Heart right ventricle (tissue), 16 donors: ENCODE results near the gene LHFPL3. TPM values are rescaled to one million over a fixed set of nuclear protein-coding genes. Genes with fewer than 3 reads are reported as not detected.

Experiments
- ATAC-seq, 8 donors: fragments of 200-7000 bp; cut with Tn5 transposase; one replicate each; pipeline ENCODE4 v1.9.1; 2020; ENCODE audit warnings: mild to moderate bottlenecking in 8 of 8, moderate library complexity in 8 of 8, moderate number of reproducible peaks in 1 of 8
- DNase-seq, 2 donors: peaks; one replicate each; pipeline ENCODE4 v3.0.0-alpha.2; 2020
- H3K27ac ChIP-seq, 10 donors: fragments of 200-600 bp; sonication (generic) in 2 of 10; one replicate each; pipeline versions ENCODE4 v1.5.0 to v1.8.0; 2020 to 2022; ENCODE audit warnings: mild to moderate bottlenecking in 3 of 10
- H3K27me3 ChIP-seq, 7 donors: fragments of 200-600 bp; one replicate each; pipeline ENCODE4 v1.8.0; 2021 to 2022; ENCODE audit warnings: mild to moderate bottlenecking in 2 of 7
- H3K36me3 ChIP-seq, 9 donors: fragments of 200-600 bp; sonication (generic) in 1 of 9; one replicate each; pipeline versions ENCODE4 v1.5.0 to v1.8.0; 2020 to 2022; ENCODE audit warnings: mild to moderate bottlenecking in 2 of 9
- H3K4me1 ChIP-seq, 9 donors: fragments of 200-600 bp; sonication (generic) in 1 of 9; one replicate each; pipeline versions ENCODE4 v1.5.0 to v1.8.0; 2020 to 2022; ENCODE audit warnings: mild to moderate bottlenecking in 4 of 9
- H3K4me3 ChIP-seq, 10 donors: fragments of 200-600 bp; sonication (generic) in 2 of 10; one replicate each; pipeline versions ENCODE4 v1.5.0 to v1.8.0; 2020 to 2022; ENCODE audit warnings: mild to moderate bottlenecking in 7 of 10, moderate library complexity in 2 of 10
- H3K9me3 ChIP-seq, 11 donors: fragments of 200-600 bp in 10 of 11; sonication (generic) in 2 of 11; one replicate each; pipeline versions ENCODE4 v1.5.0 to v1.8.0; 2013 to 2022; ENCODE audit warnings: mild to moderate bottlenecking in 2 of 11, control low read depth in 1 of 11, moderate library complexity in 1 of 11
- WGBS, 2 donors: extraction: QIAGEN DNeasy Blood & Tissue Kit; methylation state at CpG; one replicate each; pipeline ENCODE4 v1.1.7; 2013; ENCODE audit warnings: inconsistent platforms in 1 of 2; 5-methylcytosine and 5-hydroxymethylcytosine counted together
- intact Hi-C, 10 donors: fragments of 100-400 bp; cut with DNase I; formaldehyde crosslinking; loops; one replicate each; pipeline versions ENCODE4 v1.11.1 to v1.14.2; 2022
- polyA plus RNA-seq, 2 donors: library from polyadenylated mRNA; stranded (reverse); fragments of 200-250 nt; gene quantifications; one replicate each; pipeline ENCODE4 v1.2.3, GENCODE V29; 2013
- total RNA-seq, 10 donors: library from RNA; stranded (reverse); fragmentation: NEBNext Ultra II Directional in 3 of 10; extraction: Animal tissue kit (Norgen Biotek cat#: 25700) in 3 of 10; gene quantifications; one replicate each; pipeline versions ENCODE4 v1.2.1 to v1.2.4, GENCODE V29; 2021 to 2023
- TF ChIP-seq, protein P1 (sequence below), 9 donors: fragments of 200-600 bp; sonication (generic) in 2 of 9; IDR thresholded peaks; one replicate each; pipeline versions ENCODE4 v1.5.0 to v1.8.0; 2021 to 2022; ENCODE audit warnings: antibody characterized with exemption in 9 of 9, mild to moderate bottlenecking in 5 of 9, moderate library complexity in 1 of 9
- donor health status: Arrhythmogenic right ventricular cardiomyopathy.
- donor health status: ischemic (EF 13 %, LVEDD 7.1; RV severe dilation, severe dysfunction).
- donor health status: healthy with polysubstance abuse.
- donor health status: DM: no; HTN: yes; CAD: no.
- donor health status: DM: no; HTN: no; CAD: no.
- donor health status: ischemic (EF 25% LVEDD 6.9; RV normal size, moderate dysfunction).
- donor health status: ischemic (EF 25% LVEDD 5.7; RV mildly dilated, moderate dysfunction).
- donor health status: healthy.
- donor health status: DM: yes; HTN: yes; CAD: no.
- donor health status: Ischemic cardiomyopathy.
- donor health status: ischemic (EF 35%, LVEDD 5.7; RV mildly dilated, moderate dysfunction).
- donor health status: nonischemic (EF 11% LVEDD 7.7; RV severe dilation, severe dysfunction).
- donor health status: DM: yes; HTN: yes; CAD: no.
- donor health status: PGD.
- donor health status: ischemic (EF 29% LVEDD 5.4; RV normal size, mild dysfunction).
- donor health status: nonischemic (EF 23%, LVEDD 6.1; RV moderate dilation, normal function).

Gene LHFPL3
- total and polyA plus RNA-seq, 12 donors, result not detected

DNA sequence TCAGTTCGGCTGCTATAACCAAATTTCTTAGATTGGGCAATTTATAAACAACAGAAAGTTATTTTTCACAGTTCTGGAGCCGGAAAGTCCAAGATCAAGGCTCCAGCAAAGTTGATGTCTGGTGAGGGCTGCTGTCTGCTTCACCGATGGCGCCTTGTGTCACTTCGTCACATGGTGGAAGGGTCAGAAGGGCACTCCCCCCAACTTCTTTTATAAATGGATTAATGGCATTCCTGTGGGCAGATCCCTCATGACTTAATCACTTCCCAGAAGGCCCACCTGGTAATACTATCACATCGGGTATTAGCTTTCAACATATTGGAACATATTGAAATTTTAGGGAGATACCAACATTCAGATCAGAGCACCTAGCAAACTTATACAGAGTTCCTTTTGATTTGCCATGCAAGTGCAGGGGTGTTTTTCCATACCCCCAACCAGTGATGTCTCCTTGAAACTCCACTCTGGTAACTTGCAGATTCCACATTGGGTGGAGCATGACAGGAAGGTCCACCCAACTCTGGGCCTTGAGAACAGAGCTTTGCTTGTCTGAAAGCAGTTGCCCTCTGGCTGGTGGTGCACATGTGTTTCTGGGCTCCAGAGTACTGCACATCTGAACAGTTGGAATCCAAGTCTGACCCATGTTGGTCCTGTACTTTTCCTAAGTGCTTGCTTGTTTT lies 600.5 kb downstream of the LHFPL3 start:
- Histone ChIP-seq H3K4me1 (peaks cover 0 to 13% (median 6%) of the 10 kb centered on the region in 9 donors), H3K27ac (no peak overlapping the region), H3K27me3 (no peaks in the 10 kb centered on the region), H3K9me3 (no peaks in the 10 kb centered on the region), H3K4me3 (no peak overlapping the region), H3K36me3 (no peaks in the 10 kb centered on the region)
- TF ChIP-seq, protein P1, sequence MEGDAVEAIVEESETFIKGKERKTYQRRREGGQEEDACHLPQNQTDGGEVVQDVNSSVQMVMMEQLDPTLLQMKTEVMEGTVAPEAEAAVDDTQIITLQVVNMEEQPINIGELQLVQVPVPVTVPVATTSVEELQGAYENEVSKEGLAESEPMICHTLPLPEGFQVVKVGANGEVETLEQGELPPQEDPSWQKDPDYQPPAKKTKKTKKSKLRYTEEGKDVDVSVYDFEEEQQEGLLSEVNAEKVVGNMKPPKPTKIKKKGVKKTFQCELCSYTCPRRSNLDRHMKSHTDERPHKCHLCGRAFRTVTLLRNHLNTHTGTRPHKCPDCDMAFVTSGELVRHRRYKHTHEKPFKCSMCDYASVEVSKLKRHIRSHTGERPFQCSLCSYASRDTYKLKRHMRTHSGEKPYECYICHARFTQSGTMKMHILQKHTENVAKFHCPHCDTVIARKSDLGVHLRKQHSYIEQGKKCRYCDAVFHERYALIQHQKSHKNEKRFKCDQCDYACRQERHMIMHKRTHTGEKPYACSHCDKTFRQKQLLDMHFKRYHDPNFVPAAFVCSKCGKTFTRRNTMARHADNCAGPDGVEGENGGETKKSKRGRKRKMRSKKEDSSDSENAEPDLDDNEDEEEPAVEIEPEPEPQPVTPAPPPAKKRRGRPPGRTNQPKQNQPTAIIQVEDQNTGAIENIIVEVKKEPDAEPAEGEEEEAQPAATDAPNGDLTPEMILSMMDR (IDR thresholded peaks at IDR 0.05), result no peak
- DNase-seq, result no peak
- intact Hi-C loops, result loop anchor here in 5 of 10 donors (10.0 kb wide), 5 partner anchors 116 to 556 kb away; no protein-coding TSS in a partner anchor
- 91 to 96% methylated on average over 6 of the region's 6 CpGs for WGBS, 2 donors
- no peak for ATAC-seq

DNA sequence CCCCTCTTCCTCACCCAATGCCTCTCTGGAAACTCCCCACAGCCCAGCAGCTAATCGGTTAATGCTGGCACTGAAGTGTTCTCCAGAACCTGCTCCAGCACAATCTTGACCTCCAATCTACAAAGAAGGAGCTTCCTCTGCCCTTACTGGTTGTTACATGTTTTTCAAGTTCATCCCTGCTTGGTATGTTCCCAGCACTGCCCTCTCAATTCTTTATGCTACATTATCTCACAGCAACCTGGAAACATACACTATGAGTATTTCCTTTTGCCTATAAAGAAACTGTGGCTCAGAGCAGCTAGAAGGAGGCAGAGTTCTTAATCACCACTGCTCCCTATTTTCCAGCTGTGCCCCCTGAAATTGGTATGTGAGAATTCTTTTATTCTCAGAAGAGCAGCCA lies 601.5 kb downstream of the LHFPL3 start:
- Histone ChIP-seq H3K4me1 (peaks cover 0 to 13% (median 6%) of the 10 kb centered on the region in 9 donors), H3K27me3 (no peaks in the 10 kb centered on the region), H3K27ac (no peak overlapping the region), H3K9me3 (no peaks in the 10 kb centered on the region), H3K4me3 (no peak overlapping the region), H3K36me3 (no peaks in the 10 kb centered on the region)
- intact Hi-C loops, result loop anchor here in 5 of 10 donors (10.0 kb wide), 5 partner anchors 115 to 555 kb away; no protein-coding TSS in a partner anchor
- TF ChIP-seq, protein P1 (IDR thresholded peaks at IDR 0.05), result no peak
- DNase-seq (no peak), ATAC-seq (no peak)
- 67 to 82% methylated on average over 1 of the region's 1 CpG for WGBS, 2 donors

DNA sequence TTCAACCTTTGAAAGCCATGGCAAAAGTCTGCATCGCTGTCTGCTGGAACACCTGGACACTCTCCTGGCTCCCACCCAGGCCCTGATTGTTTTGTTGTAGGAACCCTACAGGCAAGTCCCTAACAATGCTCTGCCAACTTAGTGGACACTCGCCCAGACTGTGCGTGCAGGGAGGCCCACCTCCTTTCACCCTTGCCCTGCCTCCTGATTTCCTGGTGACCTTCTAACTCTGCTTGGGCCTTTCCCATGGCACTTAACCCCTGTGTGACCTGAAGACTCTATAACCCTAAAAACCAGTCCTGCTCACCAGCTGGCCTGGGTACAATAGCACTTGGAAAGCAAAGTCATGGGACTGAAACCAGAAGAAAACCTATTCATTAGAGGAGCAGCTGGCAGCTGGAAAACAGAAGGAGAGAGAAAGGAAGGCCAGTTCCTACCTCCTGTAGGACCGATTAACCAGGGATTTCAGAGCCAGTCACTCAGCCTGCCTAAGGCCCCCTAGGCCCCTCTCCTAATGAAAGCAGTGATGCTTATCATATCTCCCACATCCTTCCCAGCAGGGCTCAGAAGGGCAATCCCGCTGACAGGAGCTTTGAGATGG lies 602.9 kb downstream of the LHFPL3 start:
- Histone ChIP-seq H3K36me3 (no peaks in the 10 kb centered on the region), H3K27ac (peak overlapping the region in 1 of 10 donors; percentile 5), H3K4me1 (peaks cover 0 to 13% (median 6%) of the 10 kb centered on the region in 9 donors), H3K27me3 (no peaks in the 10 kb centered on the region), H3K4me3 (no peak overlapping the region), H3K9me3 (no peaks in the 10 kb centered on the region)
- intact Hi-C loops, result no loop called here
- ATAC-seq (peak in 6 of 8 donors; percentile 29 to 57 (median 50)), DNase-seq (no peak)
- 47% methylated on average over 5 of the region's 5 CpGs for WGBS, 2 donors
- TF ChIP-seq, protein P1 (IDR thresholded peaks at IDR 0.05), result no peak

DNA sequence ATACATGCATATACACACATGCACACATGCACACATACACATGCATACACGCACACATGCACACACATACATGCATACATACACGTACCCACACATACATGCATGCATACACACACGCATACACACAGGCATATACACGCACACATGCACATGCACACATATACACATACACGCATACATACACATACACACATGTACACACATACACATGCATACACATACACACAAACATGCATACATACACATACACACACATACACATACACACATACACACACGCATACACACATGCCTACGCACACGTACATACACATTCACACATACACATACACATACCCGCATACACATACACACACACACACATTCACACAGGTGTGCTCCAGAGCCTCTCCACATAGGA lies 604.6 kb downstream of the LHFPL3 start:
- Histone ChIP-seq H3K4me1 (peaks cover 0 to 13% (median 6%) of the 10 kb centered on the region in 9 donors), H3K9me3 (no peaks in the 10 kb centered on the region), H3K4me3 (no peak overlapping the region), H3K27ac (no peak overlapping the region), H3K36me3 (no peaks in the 10 kb centered on the region), H3K27me3 (no peaks in the 10 kb centered on the region)
- DNase-seq (no peak), ATAC-seq (peak in 1 of 8 donors; percentile 15)
- TF ChIP-seq, protein P1 (IDR thresholded peaks at IDR 0.05), result no peak
- 95 to 96% methylated on average over 9 of the region's 9 CpGs for WGBS, 2 donors
- intact Hi-C loops, result no loop called here
